MCF 10A (cell line): ENCODE results near the gene FBXL20. TPM values are rescaled to one million over a fixed set of nuclear protein-coding genes. Genes with fewer than 3 reads are reported as not detected.

Experiments used
- BruUV-seq: library from RNA; stranded (reverse); fragments of 400-500 nt; replicated peaks from 2 replicates; lab custom pipeline; 2021; lab: Mats Ljungman, UMichigan
- CTCF ChIA-PET: fragments of 300-600 bp; sonication (Branson Sonifier 250); formaldehyde crosslinking; extraction: SDS; loops from one replicate; lab custom pipeline; 2021; ENCODE audit warnings: antibody characterized with exemption, inconsistent platforms; lab: Yijun Ruan, JAX
- POLR2A ChIA-PET: fragments of 300-600, 350-650 bp; sonication (Branson Sonifier 250); formaldehyde crosslinking; extraction: SDS; loops from one replicate; lab custom pipeline; 2020; ENCODE audit warnings: antibody characterized with exemption, inconsistent platforms; lab: Yijun Ruan, JAX
- DNase-seq: peaks from one replicate; pipeline ENCODE4 v3.0.0-alpha.2; 2018; ENCODE audit not compliant: unreplicated experiment
- H3K27ac Mint-ChIP-seq: one replicate; pipeline ENCODE4 v1.8.0; 2022; ENCODE audit warnings: mild to moderate bottlenecking, low read depth, mixed read lengths; ENCODE audit not compliant: unreplicated experiment
- H3K27me3 Mint-ChIP-seq: one replicate; pipeline ENCODE4 v1.8.0; 2022; ENCODE audit warnings: mixed read lengths; ENCODE audit not compliant: insufficient read depth, unreplicated experiment
- H3K36me3 Mint-ChIP-seq: one replicate; pipeline ENCODE4 v1.8.0; 2022; ENCODE audit warnings: mild to moderate bottlenecking, moderate library complexity, mixed read lengths; ENCODE audit not compliant: insufficient read depth, unreplicated experiment
- H3K4me1 Mint-ChIP-seq: one replicate; pipeline ENCODE4 v1.8.0; 2022; ENCODE audit warnings: mixed read lengths; ENCODE audit not compliant: insufficient read depth, unreplicated experiment
- H3K4me3 Mint-ChIP-seq: one replicate; pipeline ENCODE4 v1.8.0; 2022; ENCODE audit warnings: mild to moderate bottlenecking, moderate library complexity, mixed read lengths; ENCODE audit not compliant: unreplicated experiment
- H3K9me3 Mint-ChIP-seq: one replicate; pipeline ENCODE4 v1.8.0; 2022; ENCODE audit warnings: mixed read lengths; ENCODE audit not compliant: unreplicated experiment
- CTCF ChIP-seq: fragments of 200-600 bp; IDR thresholded peaks from one replicate; pipeline ENCODE4 v1.8.0; 2022; ENCODE audit warnings: antibody characterized with exemption, mild to moderate bottlenecking; ENCODE audit not compliant: unreplicated experiment
- intact Hi-C: fragments of 100-400 bp; cut with micrococcal nuclease; formaldehyde crosslinking; loops from 2 replicates; pipeline ENCODE4 v1.14.1; 2022
- total RNA-seq: library from RNA; stranded (reverse); gene quantifications from 2 replicates; pipeline ENCODE4 v1.2.3, GENCODE V29; 2022

Gene FBXL20
- total RNA-seq, 1 experiment from 2014 or later = 13.4 TPM

- H3K36me3 Mint-ChIP-seq = peaks cover 46% of the 10 kb centered on the region
- DNase-seq = no peak
- no TSS peak for BruUV-seq
- no peaks in the 10 kb centered on the region for H3K27me3 Mint-ChIP-seq
- H3K27ac Mint-ChIP-seq = no peak overlapping the region
- no peaks in the 10 kb centered on the region for H3K9me3 Mint-ChIP-seq
- ChIA-PET CTCF (no interaction called here), POLR2A (interaction anchor here (0.7 kb wide), 2 partner anchors 11 to 155 kb away, joined by 3 to 5 read pairs; no protein-coding TSS in a partner anchor)
- no peak overlapping the region for H3K4me3 Mint-ChIP-seq
- H3K4me1 Mint-ChIP-seq = peaks cover 15% of the 10 kb centered on the region
- intact Hi-C loops = no loop called here
- TF ChIP-seq CTCF = no peak
Observed at GRCh38 chr17:39405436-39405835, 4.0 kb upstream of the FBXL20 start.

DNA sequence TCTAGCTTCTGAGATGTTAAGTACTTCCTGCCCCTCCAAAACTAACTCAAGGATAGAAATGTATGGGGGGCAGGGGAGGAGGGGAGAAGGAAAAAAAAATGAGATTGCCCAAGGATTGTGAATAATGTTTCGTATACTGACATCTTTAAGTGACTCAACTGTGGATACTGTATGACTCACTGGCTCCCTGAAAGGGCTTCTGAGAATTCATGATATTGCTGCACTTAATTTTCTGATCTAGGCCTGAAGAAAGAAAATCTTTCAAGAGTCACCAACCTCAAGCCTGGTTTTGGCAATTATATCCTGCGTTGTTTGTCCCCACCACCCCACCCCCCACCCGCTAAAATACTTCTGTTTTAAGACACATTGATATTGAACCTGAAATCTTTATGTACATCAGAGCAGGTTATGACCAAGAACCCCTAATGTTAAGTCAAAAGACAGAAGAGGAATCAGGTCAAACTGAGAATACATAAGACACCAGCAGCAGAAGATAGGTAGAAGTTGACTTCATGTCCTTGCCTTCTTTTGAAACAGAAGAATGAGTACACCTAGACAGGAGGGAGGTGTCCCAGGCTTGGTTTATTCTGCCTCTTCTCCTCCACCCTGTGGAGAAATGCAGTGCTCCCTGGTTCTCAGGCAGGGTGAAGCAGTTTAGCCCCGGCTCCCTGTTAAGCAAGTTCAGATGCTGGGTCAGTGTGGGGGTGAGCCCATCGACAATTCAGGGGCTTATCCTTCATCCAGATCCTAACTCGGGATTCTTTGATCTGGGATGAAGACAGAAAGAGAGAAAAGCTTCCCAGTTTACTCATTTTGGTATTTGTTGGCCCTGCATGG lies 3.3 kb upstream of the FBXL20 start:
- Mint-ChIP-seq H3K36me3 (peaks cover 39% of the 10 kb centered on the region), H3K27ac (peak overlapping the region; percentile 76), H3K4me1 (peaks cover 21% of the 10 kb centered on the region), H3K4me3 (peak overlapping the region; percentile 4), H3K27me3 (no peaks in the 10 kb centered on the region), H3K9me3 (no peaks in the 10 kb centered on the region)
- ChIA-PET CTCF (interaction anchor here (1.0 kb wide), 1 partner anchor 43 kb away, joined by 4 read pairs; no protein-coding TSS in a partner anchor), POLR2A (interaction anchor here (0.6 to 6.3 kb wide), 5 partner anchors 15 to 154 kb away, joined by 3 to 43 read pairs (median 4); partner anchors contain the start of genes CDK12 and MED1)
- TF ChIP-seq CTCF = no peak
- intact Hi-C loops = loop anchor here (1.0 to 5.0 kb wide), 2 partner anchors 133 to 197 kb away; no protein-coding TSS in a partner anchor
- peak; percentile 78 for DNase-seq
- no TSS peak for BruUV-seq

GRCh38 chr17:39402890-39403605 lies 1.6 kb upstream of the FBXL20 start:
- CTCF ChIA-PET = interaction anchor here (0.7 kb wide), 1 partner anchor 251 kb away, joined by 3 read pairs; no protein-coding TSS in a partner anchor
- H3K4me1 Mint-ChIP-seq = peaks cover 26% of the 10 kb centered on the region

More at GRCh38 chr17:39402890-39403605, 1.6 kb upstream of the FBXL20 start:
- Mint-ChIP-seq H3K9me3 (no peaks in the 10 kb centered on the region), H3K4me3 (no peak overlapping the region), H3K36me3 (peaks cover 22% of the 10 kb centered on the region), H3K27me3 (no peaks in the 10 kb centered on the region), H3K27ac (no peak overlapping the region)
- POLR2A ChIA-PET = interaction anchor here (0.6 to 6.3 kb wide), 6 partner anchors 26 to 250 kb away, joined by 3 to 43 read pairs (median 21); partner anchors contain the start of genes CDK12, MED1 and RPL19
- intact Hi-C loops = loop anchor here (5.0 kb wide), 1 partner anchor 196 kb away; no protein-coding TSS in a partner anchor
- no peak for DNase-seq
- BruUV-seq = no TSS peak
- no peak for TF ChIP-seq CTCF
